Measurements from ENCODE around the gene SPATA32. TPM values are rescaled to one million over a fixed set of nuclear protein-coding genes. Genes with fewer than 3 reads are reported as not detected.

Gene SPATA32
- total RNA-seq, 2 donors from 2014 or later: 0.13 to 0.32 TPM

DNA sequence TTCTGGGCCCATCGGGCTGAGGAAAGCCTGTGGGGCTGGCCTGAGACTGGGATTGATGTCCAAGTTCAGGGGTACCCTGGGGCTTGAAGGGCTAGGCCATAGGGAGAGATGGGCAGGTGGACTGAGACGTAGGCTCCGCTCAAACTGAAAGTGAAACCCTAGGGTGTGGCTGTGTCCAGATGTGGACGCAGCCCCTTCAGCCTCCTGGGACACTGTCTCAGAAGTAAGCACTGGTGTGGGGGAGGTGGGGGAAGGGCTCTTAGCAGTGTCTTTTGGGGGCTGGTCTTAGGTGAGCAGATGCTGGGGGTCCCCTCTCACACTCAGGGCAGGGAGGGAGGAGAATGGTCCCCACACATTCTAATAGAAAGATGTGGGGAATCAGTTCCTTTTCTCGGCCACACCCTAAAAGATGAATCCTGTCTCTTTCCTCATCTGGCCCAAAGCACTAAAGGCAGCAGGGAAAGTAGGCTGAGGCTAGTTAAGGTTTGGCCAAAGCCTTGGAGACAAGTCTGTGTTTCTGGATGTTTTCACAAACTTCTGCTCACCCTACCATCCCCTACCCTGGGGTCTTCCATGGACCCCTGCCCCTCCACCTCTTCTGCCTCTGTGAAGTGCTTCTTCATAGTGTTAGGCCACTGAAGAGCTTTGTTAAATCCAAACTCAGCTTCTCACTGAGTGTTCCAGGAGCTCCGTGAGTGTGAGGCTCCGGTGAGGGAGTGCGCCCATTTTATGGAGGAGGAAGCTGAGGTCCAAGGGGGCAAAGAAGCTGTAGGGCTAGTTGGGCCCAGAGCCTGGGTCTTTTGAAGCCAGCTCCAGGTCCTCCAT, 34.6 kb downstream of the SPATA32 start:
- ATAC-seq (replicated peaks): no peak

DNA sequence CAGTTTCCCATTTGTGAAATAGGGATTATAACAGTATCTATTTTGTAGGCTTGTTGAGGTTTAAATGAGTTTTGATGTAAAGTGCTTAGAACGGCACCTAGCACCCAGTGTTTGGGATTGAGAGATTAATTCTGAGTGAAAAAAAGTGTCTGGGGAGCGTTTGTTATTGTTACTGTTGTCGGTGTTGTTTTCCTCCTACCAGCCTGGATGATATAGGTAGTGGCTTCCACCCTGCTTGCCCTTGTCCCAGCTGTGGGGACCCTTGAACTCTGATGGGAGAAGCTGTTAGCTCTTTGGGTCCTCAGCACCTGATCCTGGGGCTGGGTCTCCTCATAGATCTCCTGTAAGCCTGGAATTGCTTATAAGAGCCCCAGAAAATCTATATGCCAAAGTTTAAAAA, 35.3 kb downstream of the SPATA32 start:
- Mint-ChIP-seq H3K4me3 (peak overlapping the region; percentile 92), H3K36me3 (ENCODE audit: low read depth) (peaks cover 94% of the 10 kb centered on the region), H3K27me3 (no peaks in the 10 kb centered on the region), H3K4me1 (peaks cover 6% of the 10 kb centered on the region), H3K27ac (peak overlapping the region; percentile 99), H3K9me3 (no peaks in the 10 kb centered on the region)
- no peak for ATAC-seq (replicated peaks)

More for the DNA sequence above, 34.6 kb downstream of the SPATA32 start:
- H3K4me3 Mint-ChIP-seq: peak overlapping the region; percentile 92
- H3K36me3 Mint-ChIP-seq (ENCODE audit: low read depth): peaks cover 99% of the 10 kb centered on the region
- no peaks in the 10 kb centered on the region for H3K27me3 Mint-ChIP-seq
- H3K9me3 Mint-ChIP-seq: no peaks in the 10 kb centered on the region
- H3K27ac Mint-ChIP-seq: peak overlapping the region; percentile 99
- peaks cover 12% of the 10 kb centered on the region for H3K4me1 Mint-ChIP-seq

DNA sequence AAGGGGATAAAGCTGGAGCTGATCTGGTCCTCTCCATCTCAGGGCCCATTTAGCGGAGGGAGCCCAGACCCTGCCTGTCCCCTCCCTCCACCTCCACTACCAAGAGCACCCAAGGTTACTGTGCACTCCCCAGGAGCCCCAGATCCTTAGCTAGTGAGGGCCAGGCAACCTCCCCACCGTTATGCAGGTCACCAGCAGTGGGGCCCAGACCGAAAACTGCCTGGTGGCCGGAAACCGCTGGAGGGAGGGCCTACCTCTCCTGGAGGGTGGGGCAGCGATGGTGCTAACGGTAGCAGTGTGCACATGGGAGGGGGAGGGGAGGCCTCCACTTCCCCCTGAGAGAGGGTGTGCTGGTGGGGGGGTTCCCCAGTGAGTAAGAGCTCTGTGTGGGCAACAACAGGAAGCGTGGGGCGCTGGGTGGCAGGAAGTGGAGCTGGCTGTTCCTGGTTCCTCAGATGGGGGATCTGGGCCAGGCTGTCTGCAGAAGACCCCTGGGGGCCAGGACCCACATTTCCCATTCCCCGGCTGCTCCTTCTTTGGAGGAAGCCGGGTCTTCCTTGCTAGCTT, 35.8 kb downstream of the SPATA32 start:
- peak overlapping the region; percentile 99 for H3K27ac Mint-ChIP-seq
- H3K4me1 Mint-ChIP-seq: peaks cover 6% of the 10 kb centered on the region
- no peaks in the 10 kb centered on the region for H3K9me3 Mint-ChIP-seq
- peak overlapping the region; percentile 92 for H3K4me3 Mint-ChIP-seq
- ATAC-seq (replicated peaks): peak; percentile 53
- no peaks in the 10 kb centered on the region for H3K27me3 Mint-ChIP-seq
- peaks cover 91% of the 10 kb centered on the region for H3K36me3 Mint-ChIP-seq (ENCODE audit: low read depth)

DNA sequence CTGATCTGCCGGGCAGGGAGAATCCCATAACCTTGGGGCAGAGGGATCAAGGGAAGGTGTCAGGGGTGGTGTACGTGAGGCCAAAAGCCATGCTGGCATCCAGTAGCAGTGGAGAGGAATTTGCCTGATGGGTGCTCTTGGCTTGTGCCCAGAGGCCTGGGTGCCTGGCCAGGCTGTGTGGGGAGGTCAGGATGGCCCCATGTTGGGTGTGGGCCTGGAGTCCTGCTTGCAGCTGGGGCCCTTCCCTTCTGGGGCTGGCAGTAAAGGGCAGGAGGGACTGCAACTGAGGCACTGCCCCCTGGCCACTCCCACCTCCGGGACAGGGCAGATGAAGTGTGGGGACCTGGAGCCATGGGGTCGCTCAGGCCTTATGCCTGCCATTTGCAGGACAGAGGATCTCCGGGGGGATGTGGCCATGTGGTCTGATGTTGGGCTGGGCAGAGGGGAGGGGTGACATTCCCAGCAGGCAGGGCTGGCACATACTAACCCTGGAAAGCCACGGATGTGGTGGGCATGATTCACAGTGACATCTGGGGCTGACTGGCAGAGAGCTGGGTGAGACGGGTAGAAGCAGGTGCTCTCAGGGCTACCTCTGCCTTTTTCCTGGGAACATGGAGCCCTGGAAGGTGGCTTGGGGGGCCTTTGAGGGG, 36.7 kb downstream of the SPATA32 start:
- Mint-ChIP-seq H3K27me3 (no peaks in the 10 kb centered on the region), H3K4me3 (peak overlapping the region; percentile 92), H3K9me3 (no peaks in the 10 kb centered on the region), H3K36me3 (ENCODE audit: low read depth) (peaks cover 91% of the 10 kb centered on the region), H3K4me1 (peaks cover 6% of the 10 kb centered on the region), H3K27ac (peak overlapping the region; percentile 99)
- ATAC-seq (replicated peaks): peak; percentile 15

DNA sequence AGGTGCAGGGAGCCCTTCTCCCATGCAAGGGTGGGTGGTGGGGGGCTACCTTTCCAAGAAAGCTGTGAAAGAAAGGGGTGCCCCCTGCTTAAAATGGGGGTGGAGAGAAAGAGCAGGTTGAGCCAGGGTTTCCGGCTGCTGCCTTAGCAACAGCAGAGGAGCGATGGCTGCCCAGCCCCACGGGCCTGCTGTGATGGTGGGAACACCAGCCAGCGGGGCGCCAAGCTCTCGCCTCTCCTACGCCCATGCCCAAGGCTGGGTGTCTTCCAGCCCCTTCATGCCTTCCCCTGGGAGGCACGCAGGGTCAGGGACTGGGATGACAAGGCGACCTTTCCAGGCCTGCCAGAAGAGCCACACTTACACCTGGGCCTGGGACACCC, 37.2 kb downstream of the SPATA32 start:
- no peak for ATAC-seq (replicated peaks)
- peak overlapping the region; percentile 92 for H3K4me3 Mint-ChIP-seq
- peak overlapping the region; percentile 99 for H3K27ac Mint-ChIP-seq
- peaks cover 6% of the 10 kb centered on the region for H3K4me1 Mint-ChIP-seq
- H3K27me3 Mint-ChIP-seq: no peaks in the 10 kb centered on the region
- H3K9me3 Mint-ChIP-seq: no peaks in the 10 kb centered on the region
- H3K36me3 Mint-ChIP-seq (ENCODE audit: low read depth): peaks cover 91% of the 10 kb centered on the region

DNA sequence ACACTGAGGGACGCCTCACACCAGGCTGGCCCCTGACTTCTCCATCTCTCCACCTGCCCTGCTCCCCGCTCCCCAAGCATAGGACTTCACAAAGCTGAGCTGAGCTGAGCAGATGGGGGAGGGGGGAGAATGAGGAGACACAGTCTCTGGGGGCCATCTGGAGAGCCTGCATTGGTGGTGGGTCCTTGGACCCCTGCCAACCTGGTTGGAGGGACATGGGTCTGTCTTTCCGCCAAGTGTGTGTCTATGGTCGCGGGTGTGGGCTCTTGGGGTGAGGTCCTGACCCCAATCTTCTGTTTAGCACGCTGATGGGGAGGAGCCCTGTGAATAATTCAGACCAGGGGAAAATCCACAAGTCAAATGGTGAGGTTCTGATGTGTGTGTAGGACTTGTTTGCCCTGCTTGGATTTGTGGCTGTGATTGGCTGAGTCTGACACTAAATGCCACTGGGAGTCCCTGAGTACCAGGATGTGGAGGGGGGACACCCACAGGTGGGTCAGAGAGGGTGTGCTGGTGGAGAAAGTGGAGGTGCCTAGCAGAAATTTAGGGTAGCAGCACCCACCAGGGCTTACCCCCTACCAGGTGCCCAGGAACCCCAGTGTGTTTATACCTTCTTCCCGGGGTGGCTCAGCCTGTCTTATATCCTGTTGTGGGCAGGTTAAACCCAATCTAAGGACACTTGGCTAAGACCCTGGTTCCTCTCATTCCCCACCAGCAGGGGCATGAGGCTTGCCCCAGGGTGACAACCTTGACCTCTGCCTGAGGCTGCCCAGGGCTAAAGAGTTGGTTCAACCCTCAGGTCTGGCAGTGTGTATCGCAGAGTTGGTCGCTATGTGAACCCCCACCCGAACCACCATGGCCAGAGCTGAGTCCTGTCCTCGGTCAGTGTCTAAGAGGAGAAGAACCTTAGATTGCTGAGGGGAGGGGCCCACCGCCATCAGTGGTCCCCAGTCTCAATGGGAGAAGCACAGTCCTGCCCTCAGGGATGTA, 38.1 kb downstream of the SPATA32 start:
- Mint-ChIP-seq H3K27ac (peak overlapping the region; percentile 99), H3K27me3 (no peaks in the 10 kb centered on the region), H3K4me1 (peaks cover 11% of the 10 kb centered on the region), H3K9me3 (no peaks in the 10 kb centered on the region), H3K4me3 (peak overlapping the region; percentile 92), H3K36me3 (ENCODE audit: low read depth) (peaks cover 91% of the 10 kb centered on the region)
- ATAC-seq (replicated peaks): peak; percentile 46

DNA sequence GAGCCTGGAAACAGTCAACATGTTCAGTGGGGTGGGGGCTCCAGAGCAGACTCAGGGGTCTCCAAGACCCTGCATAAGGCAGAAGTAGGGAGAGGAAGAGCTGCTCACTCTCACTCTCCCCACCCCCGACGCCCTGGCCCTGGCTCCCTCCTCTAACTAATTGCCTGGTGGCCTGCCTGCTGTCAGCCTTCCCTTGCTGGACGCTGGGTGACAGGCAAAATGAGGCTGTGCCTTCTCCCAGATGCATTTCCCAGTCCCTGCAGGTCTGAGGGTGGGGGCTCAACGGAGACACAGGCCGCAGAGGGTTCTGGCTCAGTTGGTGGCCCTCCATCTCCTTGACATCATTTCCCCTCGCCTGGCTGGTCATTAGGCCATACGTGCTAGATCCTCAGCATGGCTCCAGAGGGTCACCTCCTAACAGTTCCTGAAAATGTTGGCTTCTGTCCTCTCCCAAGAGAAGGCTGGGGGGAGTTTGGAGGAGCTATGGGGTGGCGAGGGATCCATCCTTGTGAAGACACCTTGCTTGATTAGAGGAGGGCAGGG, 38.8 kb downstream of the SPATA32 start:
- Mint-ChIP-seq H3K9me3 (no peaks in the 10 kb centered on the region), H3K4me1 (peaks cover 13% of the 10 kb centered on the region)
- no peak for ATAC-seq (replicated peaks)

DNA sequence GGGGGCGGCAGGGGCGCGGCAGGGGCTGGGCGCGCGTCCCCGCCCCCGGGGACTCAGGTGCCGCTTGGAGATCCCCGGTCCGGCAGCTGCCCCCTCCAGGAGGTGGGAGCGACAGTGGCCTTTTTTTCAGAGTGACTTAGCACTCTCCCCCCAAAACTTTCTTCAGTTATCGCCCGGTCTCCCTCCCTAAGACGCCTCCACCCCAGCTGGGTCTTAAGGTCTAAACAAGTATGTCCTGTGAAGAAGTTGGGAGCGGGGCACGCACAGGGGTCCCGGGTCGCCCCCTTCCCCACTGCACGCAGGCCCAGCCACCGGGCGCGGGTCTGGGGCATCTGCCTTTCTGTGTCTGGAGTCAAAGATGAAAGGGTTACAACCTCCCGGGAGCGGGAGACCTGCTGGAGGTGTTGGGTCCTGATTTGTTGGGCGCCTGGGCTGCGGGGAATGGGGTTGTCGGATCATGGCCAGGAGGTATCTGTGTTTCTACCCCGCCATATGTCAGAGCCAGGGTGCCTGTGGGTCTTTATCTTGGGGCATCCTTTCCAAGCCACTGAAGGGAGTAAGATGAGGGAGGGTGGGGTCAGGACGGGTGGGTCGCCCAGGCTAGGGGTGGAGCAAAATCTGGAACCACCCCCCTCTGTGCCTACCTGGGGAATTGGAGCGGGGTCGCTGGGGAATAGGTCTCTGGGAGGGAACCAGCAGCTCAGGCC, 39.5 kb downstream of the SPATA32 start:
- Mint-ChIP-seq H3K27ac (peak overlapping the region; percentile 99), H3K4me3 (peak overlapping the region; percentile 92), H3K27me3 (no peaks in the 10 kb centered on the region), H3K36me3 (ENCODE audit: low read depth) (peaks cover 92% of the 10 kb centered on the region), H3K9me3 (no peaks in the 10 kb centered on the region), H3K4me1 (peaks cover 13% of the 10 kb centered on the region)
- ATAC-seq (replicated peaks): peak; percentile 11

More for the DNA sequence above, 38.8 kb downstream of the SPATA32 start:
- Mint-ChIP-seq H3K36me3 (ENCODE audit: low read depth) (peaks cover 92% of the 10 kb centered on the region), H3K27me3 (no peaks in the 10 kb centered on the region), H3K27ac (peak overlapping the region; percentile 99), H3K4me3 (peak overlapping the region; percentile 92)

DNA sequence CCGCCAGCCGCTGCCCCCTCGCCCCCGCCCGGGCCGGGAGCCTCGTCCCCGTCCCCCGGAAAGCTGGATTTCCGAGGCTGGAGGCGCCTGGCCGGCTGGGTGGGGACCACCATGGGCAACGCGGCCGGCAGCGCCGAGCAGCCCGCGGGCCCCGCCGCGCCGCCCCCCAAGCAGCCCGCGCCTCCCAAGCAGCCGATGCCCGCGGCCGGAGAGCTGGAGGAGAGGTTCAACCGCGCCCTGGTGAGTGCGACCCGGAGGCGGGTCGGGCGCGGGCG, 39.9 kb downstream of the SPATA32 start:
- Mint-ChIP-seq H3K27me3 (no peaks in the 10 kb centered on the region), H3K27ac (no peak overlapping the region), H3K36me3 (ENCODE audit: low read depth) (peaks cover 92% of the 10 kb centered on the region), H3K4me1 (peaks cover 13% of the 10 kb centered on the region), H3K9me3 (no peaks in the 10 kb centered on the region), H3K4me3 (peak overlapping the region; percentile 92)
- ATAC-seq (replicated peaks): no peak

DNA sequence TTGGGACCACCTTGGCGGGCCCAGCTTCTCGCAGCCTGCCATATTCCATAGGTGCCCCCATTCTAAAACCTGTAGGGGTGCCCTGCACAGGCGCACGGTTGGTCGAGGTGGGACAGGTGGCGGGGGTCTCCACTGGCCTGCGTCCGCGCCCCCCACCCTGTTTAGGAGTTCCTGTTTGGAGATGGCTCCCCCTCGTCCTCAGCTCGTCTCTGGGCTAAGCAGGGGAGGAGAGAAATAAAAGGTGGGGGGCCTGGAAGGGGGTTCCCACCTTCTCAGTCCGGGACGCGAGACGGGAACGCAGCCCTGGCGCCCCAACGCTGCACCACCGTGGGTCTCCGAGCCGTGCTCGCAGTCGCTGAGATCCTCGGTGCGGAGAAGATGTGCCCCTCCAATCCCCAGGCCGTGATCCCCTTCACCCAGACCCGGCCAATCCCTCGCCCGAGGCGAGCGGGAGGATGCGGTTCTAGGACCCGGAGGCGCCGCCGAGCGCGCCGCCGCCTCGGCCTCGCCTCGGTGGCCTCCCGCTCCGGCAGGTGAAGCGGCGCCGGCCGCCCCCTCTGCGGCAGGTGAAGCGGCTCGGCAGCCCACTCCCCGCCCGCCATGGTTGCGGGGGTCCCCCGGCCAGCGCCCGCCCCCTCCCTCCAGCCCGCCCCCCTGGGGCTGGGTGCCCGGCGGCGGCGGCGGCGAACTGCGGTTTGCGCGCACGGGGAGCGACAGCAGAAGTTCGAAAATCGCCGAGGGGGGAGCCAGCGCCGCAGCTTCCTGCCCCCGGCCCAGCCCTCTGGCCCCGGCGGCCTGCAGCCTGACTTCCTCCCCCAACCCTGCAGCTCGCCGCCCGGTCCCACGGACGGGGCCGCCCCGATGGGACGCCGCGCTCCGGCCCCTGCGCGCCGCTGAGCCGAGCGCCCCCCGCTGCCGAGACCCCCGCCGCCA, 40.5 kb downstream of the SPATA32 start, which contains the start of gene FMNL1:
Gene FMNL1, plus strand, starts transcription at position 805 of the 933 bp plus-strand sequence. CDS start 240 bp downstream, outside the sequence.
- H3K4me1 Mint-ChIP-seq: peaks cover 17% of the 10 kb centered on the region
- peak within 1 kb of the TSS; percentile 99 for H3K27ac Mint-ChIP-seq
- H3K9me3 Mint-ChIP-seq: no peaks in the 10 kb centered on the region
- peaks cover 92% of the 10 kb centered on the region for H3K36me3 Mint-ChIP-seq (ENCODE audit: low read depth)
- peak within 1 kb of the TSS; percentile 92 for H3K4me3 Mint-ChIP-seq
- no peaks in the 10 kb centered on the region for H3K27me3 Mint-ChIP-seq
- no peak for ATAC-seq (replicated peaks)

DNA sequence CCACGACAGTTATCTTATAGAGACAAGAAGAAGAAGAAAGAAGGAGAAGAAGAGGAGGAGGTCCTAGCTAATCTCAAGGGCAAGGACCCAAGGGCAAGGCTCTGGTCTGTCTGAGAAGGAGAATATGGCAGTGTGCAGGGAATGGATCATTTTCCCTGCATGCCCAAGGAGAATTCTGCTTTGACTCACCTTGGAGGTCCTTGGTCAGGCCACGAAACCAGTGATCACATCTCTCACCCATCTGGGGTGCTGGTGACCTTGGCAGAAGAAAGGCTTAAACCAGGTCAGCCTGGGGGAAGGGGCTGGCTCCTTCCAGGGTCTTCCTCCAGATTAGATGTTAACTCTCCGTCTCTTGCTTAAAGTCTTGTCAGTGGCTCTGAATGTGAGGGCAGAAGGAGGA, 41.8 kb downstream of the SPATA32 start:
- Mint-ChIP-seq H3K9me3 (no peaks in the 10 kb centered on the region), H3K27ac (peak overlapping the region; percentile 80), H3K36me3 (ENCODE audit: low read depth) (peaks cover 92% of the 10 kb centered on the region), H3K4me1 (peaks cover 11% of the 10 kb centered on the region), H3K27me3 (no peaks in the 10 kb centered on the region), H3K4me3 (peak overlapping the region; percentile 89)
- ATAC-seq (replicated peaks): no peak

DNA sequence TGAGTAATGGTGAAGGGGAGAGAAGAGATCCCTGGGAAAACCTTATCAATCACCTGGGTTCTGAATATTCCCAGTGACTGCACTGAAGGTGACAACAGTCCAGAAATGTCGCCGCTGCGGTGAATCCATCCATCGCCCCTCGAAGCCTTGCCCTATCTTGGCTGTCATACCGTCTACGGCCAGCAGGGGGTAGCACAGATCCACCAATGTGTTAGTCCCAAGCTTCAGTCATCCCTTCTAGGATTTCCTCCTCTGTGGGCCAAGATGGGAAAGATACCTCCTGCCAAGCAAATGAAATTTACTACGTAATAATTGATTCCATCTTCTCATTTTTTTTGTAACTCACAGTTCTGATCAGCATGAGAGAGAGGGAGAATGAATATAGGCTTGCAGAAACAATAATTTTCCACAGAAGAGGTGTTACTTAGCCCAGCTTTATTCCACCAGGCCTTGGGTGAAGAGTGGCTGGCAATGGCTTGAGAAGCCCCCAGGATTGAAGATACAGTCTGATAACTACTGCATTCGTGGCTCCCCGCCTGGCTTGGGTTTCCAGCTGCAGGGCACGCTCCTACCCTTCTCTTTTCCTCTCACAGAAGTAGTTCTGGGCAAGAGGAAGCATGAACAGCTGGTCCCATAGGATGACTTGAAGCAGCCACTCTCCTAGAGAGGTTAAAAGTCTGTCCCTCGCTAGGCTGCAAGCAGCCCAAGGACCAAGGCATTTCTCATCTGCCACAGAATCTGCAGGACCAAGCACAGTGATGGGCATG, 42.8 kb downstream of the SPATA32 start:
- Mint-ChIP-seq H3K27me3 (no peaks in the 10 kb centered on the region), H3K4me3 (peak overlapping the region; percentile 89), H3K27ac (peak overlapping the region; percentile 80), H3K4me1 (peaks cover 11% of the 10 kb centered on the region), H3K9me3 (no peaks in the 10 kb centered on the region), H3K36me3 (ENCODE audit: low read depth) (peaks cover 92% of the 10 kb centered on the region)
- no peak for ATAC-seq (replicated peaks)
